HUES48 (cell line): Measurements from ENCODE around the gene COL5A2.

Experiments used
- H3K27ac ChIP-seq: one replicate; pipeline ENCODE4 v1.7.0; 2013; ENCODE audit warnings: low read depth, low read length, inconsistent platforms
- H3K27me3 ChIP-seq: 2 replicates; pipeline ENCODE4 v1.6.1; 2013; ENCODE audit warnings: mild to moderate bottlenecking, low read length; ENCODE audit not compliant: control insufficient read depth, insufficient read depth
- H3K36me3 ChIP-seq: 2 replicates; pipeline ENCODE4 v1.6.1; 2013; ENCODE audit warnings: low read length; ENCODE audit not compliant: control insufficient read depth, insufficient read depth
- H3K4me1 ChIP-seq: 2 replicates; pipeline ENCODE4 v1.6.1; 2013; ENCODE audit warnings: mild to moderate bottlenecking, low read length; ENCODE audit not compliant: control insufficient read depth, insufficient read depth
- H3K4me3 ChIP-seq: 2 replicates; pipeline ENCODE4 v1.5.1; 2013; ENCODE audit warnings: mild to moderate bottlenecking, low read depth, low read length
- H3K9ac ChIP-seq: 2 replicates; pipeline ENCODE4 v1.6.1; 2013; ENCODE audit warnings: mild to moderate bottlenecking, low read depth, low read length, moderate library complexity
- H3K9me3 ChIP-seq: 2 replicates; pipeline ENCODE4 v1.6.1; 2013; ENCODE audit warnings: low read length; ENCODE audit not compliant: control insufficient read depth, insufficient read depth

Gene COL5A2

DNA sequence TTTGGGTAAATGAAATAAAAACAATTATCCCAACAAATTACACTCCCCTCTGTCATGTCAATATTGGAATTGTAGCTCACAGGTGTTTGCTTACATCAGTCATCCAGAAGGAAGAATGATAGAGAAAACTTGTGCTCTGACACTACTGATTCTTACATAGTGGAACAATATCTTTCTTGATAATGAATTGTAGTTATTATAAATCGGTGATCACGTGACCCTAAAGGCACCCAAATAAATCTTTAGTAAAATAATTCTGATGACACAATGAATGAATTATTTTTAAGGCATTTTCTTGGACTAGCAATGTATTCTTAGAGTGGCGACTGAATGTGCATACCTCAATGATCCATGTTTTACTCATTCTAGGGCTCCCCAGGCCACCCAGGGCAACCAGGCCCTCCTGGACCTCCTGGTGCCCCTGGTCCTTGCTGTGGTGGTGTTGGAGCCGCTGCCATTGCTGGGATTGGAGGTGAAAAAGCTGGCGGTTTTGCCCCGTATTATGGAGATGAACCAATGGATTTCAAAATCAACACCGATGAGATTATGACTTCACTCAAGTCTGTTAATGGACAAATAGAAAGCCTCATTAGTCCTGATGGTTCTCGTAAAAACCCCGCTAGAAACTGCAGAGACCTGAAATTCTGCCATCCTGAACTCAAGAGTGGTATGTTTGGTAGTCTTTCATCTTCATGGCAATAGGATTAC, 170.9 kb downstream of the COL5A2 start:
- H3K27ac ChIP-seq: no peak overlapping the region
- no peak overlapping the region for H3K4me3 ChIP-seq
- H3K27me3 ChIP-seq: no peaks in the 10 kb centered on the region
- H3K36me3 ChIP-seq: no peaks in the 10 kb centered on the region
- H3K9me3 ChIP-seq: no peaks in the 10 kb centered on the region
- H3K9ac ChIP-seq: no peak overlapping the region
- no peaks in the 10 kb centered on the region for H3K4me1 ChIP-seq

DNA sequence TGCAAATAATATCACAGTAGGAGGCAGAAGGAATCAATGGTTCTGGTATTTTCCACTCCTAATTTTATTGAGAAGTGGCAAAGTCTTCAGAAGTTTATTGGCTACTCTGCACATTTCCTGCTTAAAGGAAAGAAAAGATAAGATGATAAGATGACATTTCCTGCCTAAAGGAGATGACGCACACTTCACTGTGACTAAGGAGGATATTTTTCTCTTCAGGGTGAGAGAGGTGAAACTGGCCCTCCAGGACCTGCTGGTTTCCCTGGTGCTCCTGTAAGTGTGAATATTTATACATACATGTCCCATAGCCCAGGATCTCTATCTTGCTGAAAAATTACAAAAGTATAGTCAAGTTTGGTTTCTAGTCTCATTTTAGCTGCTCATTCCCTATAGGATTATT, 177.5 kb downstream of the COL5A2 start:
- H3K36me3 ChIP-seq: no peaks in the 10 kb centered on the region
- H3K9me3 ChIP-seq: no peaks in the 10 kb centered on the region
- no peaks in the 10 kb centered on the region for H3K27me3 ChIP-seq
- H3K4me1 ChIP-seq: no peaks in the 10 kb centered on the region
- H3K27ac ChIP-seq: no peak overlapping the region
- no peak overlapping the region for H3K9ac ChIP-seq
- H3K4me3 ChIP-seq: no peak overlapping the region

DNA sequence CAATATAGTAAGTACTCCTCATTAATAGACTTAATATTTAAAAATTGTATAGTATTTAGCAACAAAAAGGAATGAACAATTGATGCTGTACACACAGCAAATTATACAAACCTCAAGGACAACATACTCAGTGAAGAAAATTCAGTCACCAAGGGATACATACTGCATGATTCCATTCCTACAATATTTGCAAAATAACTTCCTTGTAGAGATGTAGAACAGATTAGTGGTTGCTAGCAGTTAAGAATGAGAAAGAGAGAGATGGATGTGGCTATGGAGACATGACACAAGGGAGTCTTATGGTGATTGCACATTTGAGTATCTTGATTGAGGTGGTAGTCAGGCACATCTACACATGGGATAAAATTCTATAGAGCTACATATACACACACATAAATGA, 179.3 kb downstream of the COL5A2 start:
- Histone ChIP-seq H3K27me3 (no peaks in the 10 kb centered on the region), H3K9ac (no peak overlapping the region), H3K9me3 (no peaks in the 10 kb centered on the region), H3K4me1 (no peaks in the 10 kb centered on the region), H3K36me3 (no peaks in the 10 kb centered on the region), H3K27ac (no peak overlapping the region), H3K4me3 (no peak overlapping the region)

DNA sequence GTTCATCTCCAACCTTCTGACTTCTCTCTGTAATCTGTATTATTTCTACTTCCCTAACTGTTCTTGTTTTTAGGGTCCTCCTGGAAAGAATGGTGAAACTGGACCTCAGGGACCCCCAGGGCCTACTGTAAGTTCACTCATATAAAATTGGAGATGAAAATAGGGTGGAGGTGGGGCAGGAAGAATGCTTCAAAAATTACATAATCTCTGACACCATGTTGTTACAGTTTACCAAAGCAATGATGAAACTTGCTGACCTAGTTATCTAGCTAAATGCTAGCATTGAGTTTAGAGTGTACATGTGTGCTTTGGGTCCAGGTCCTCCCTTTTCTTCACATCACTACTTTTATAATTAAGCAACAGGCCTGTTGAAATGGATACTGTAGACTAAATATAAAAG, 182.3 kb downstream of the COL5A2 start:
- H3K36me3 ChIP-seq: no peaks in the 10 kb centered on the region
- no peak overlapping the region for H3K4me3 ChIP-seq
- no peaks in the 10 kb centered on the region for H3K4me1 ChIP-seq
- no peaks in the 10 kb centered on the region for H3K27me3 ChIP-seq
- H3K9me3 ChIP-seq: no peaks in the 10 kb centered on the region
- no peak overlapping the region for H3K9ac ChIP-seq
- H3K27ac ChIP-seq: no peak overlapping the region

DNA sequence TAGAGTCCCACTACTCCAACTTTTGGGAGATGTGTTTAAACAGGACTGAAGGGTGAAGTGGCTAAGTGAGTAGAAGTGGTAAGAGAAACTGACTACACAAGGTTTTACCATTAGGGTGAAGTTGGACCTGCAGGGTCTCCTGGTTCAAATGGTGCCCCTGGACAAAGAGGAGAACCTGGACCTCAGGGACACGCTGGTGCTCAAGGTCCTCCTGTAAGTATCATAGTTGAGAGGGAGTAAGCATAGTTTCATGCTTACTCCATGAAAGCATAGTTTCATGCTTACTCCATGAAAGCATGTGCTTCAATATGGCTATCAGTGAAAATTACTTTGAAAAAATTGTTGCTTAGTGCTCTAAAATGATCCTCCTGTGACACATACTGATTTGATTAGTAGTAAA, 186.3 kb downstream of the COL5A2 start:
- Histone ChIP-seq H3K4me3 (no peak overlapping the region), H3K9ac (no peak overlapping the region), H3K9me3 (no peaks in the 10 kb centered on the region), H3K27ac (no peak overlapping the region), H3K36me3 (no peaks in the 10 kb centered on the region), H3K4me1 (no peaks in the 10 kb centered on the region), H3K27me3 (no peaks in the 10 kb centered on the region)

DNA sequence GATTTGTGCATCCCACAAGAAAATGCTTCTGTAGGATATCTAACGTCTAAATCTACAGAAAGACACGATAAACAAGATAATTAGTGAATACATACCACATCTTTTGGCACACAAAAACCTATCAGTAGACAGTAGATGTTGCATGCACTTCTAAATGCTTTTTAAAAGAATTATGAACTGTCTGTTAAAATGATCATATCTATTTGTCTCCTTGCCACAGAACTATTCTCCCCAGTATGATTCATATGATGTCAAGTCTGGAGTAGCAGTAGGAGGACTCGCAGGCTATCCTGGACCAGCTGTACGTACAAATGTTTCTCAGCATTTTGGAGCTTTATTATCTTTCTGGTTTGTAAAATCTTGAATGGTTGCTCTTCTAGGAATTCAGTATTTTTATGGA, 192.7 kb downstream of the COL5A2 start:
- Histone ChIP-seq H3K9ac (no peak overlapping the region), H3K27ac (no peak overlapping the region), H3K27me3 (no peaks in the 10 kb centered on the region), H3K36me3 (no peaks in the 10 kb centered on the region), H3K4me1 (no peaks in the 10 kb centered on the region), H3K4me3 (no peak overlapping the region), H3K9me3 (no peaks in the 10 kb centered on the region)

DNA sequence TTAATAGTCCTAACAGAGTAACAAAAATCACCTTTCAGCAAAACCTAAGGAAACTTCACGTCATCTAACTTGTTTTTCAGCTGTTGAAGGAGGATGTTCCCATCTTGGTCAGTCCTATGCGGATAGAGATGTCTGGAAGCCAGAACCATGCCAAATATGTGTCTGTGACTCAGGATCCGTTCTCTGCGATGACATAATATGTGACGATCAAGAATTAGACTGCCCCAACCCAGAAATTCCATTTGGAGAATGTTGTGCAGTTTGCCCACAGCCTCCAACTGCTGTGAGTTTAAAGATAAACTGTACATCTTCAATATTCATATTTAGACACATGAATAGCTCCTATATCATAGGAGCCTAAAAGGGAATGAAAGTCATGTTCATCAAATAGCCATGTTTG, 194.9 kb downstream of the COL5A2 start:
- Histone ChIP-seq H3K4me3 (no peak overlapping the region), H3K27me3 (no peaks in the 10 kb centered on the region), H3K36me3 (no peaks in the 10 kb centered on the region), H3K4me1 (no peaks in the 10 kb centered on the region), H3K9ac (no peak overlapping the region), H3K27ac (no peak overlapping the region), H3K9me3 (no peaks in the 10 kb centered on the region)

DNA sequence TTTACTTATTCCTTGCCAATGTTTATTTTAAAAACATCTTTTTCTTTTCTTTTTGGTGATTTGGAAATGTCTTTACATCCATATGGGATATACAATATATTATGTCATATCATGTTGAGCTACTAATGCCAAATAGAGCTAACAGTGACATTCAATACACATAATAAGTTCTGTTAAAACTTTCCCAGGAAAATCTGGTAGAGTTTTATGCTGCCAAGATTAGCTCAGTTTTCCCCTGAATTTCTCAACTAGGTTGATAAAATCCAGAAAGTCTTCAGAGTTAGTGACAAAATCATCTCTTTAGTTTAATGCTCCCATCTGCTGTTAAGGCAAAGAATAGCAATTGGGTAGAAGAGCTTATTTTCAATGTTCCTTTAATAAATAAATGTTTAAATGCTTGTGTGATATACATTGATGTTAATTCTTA, 195.5 kb downstream of the COL5A2 start:
- Histone ChIP-seq H3K4me3 (no peak overlapping the region), H3K4me1 (no peaks in the 10 kb centered on the region), H3K9me3 (no peaks in the 10 kb centered on the region), H3K36me3 (no peaks in the 10 kb centered on the region), H3K27ac (no peak overlapping the region), H3K27me3 (no peaks in the 10 kb centered on the region), H3K9ac (no peak overlapping the region)

DNA sequence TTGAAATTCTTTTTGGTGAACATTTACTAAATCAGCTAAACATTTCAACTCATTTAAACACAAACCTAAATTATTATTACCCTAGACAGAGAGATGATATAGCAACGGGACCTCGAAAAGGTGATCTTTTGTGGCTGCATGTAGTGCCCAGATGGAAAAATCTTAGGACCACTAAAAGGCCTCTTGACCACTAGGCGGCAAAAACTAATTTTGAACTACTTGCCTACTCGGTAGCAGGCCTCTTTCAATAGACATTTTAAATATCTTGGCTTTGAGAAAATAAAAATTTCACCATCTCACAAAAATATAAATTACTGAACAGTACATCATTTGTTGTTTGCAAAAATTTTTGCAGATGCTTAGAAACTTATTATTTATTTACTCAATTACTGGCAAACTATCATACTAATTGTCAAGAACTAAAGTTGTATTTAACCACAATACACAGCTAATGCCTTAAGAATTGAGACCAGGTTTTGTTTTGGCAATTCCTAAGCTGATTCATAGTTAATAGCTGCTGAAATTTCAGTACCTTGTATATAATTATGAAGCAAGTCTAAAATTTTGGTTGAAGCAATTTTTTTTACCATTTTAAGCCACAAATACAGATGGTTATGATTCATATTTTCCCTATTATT, 196.0 kb downstream of the COL5A2 start:
- Histone ChIP-seq H3K9me3 (no peaks in the 10 kb centered on the region), H3K4me3 (no peak overlapping the region), H3K4me1 (no peaks in the 10 kb centered on the region), H3K9ac (no peak overlapping the region), H3K27ac (no peak overlapping the region), H3K36me3 (no peaks in the 10 kb centered on the region), H3K27me3 (no peaks in the 10 kb centered on the region)
